Activated T-cell treated with anti-CD3 and anti-CD28 coated beads, Interleukin-2, amount 50 U/mL, for 24 hours (primary cell): ENCODE results near the gene ADGRV1.

Source experiments
- DNase-seq: peaks from one replicate; pipeline ENCODE4 v3.0.0-alpha.2; 2020
- H3K27ac Mint-ChIP-seq: 2 replicates; pipeline ENCODE4 v1.8.0; 2020; ENCODE audit warnings: mild to moderate bottlenecking, mixed read lengths
- H3K27me3 Mint-ChIP-seq: 2 replicates; pipeline ENCODE4 v1.8.0; 2020; ENCODE audit warnings: mixed read lengths
- H3K36me3 Mint-ChIP-seq: 2 replicates; pipeline ENCODE4 v1.8.0; 2020; ENCODE audit warnings: low read depth, mixed read lengths
- H3K4me1 Mint-ChIP-seq: 2 replicates; pipeline ENCODE4 v1.8.0; 2020; ENCODE audit warnings: low read depth, mixed read lengths
- H3K4me3 Mint-ChIP-seq: 2 replicates; pipeline ENCODE4 v1.8.0; 2020; ENCODE audit warnings: mild to moderate bottlenecking, moderate library complexity, mixed read lengths
- H3K9me3 Mint-ChIP-seq: 2 replicates; pipeline ENCODE4 v1.8.0; 2020; ENCODE audit warnings: mixed read lengths

Gene ADGRV1

GRCh38 chr5:91118796-91119195 lies 560.2 kb downstream of the ADGRV1 start:
- H3K36me3 Mint-ChIP-seq: no peaks in the 10 kb centered on the region
- no peak for DNase-seq
- no peaks in the 10 kb centered on the region for H3K27me3 Mint-ChIP-seq
- H3K4me1 Mint-ChIP-seq: peaks cover 3% of the 10 kb centered on the region
- no peaks in the 10 kb centered on the region for H3K9me3 Mint-ChIP-seq
- H3K27ac Mint-ChIP-seq: no peak overlapping the region
- H3K4me3 Mint-ChIP-seq: no peak overlapping the region

- Mint-ChIP-seq H3K27ac (no peak overlapping the region), H3K9me3 (no peaks in the 10 kb centered on the region), H3K4me3 (no peak overlapping the region), H3K4me1 (peaks cover 3% of the 10 kb centered on the region), H3K36me3 (no peaks in the 10 kb centered on the region), H3K27me3 (no peaks in the 10 kb centered on the region)
- no peak for DNase-seq
Measured at GRCh38 chr5:91119217-91119616, 560.6 kb downstream of the ADGRV1 start.

- Mint-ChIP-seq H3K27me3 (no peaks in the 10 kb centered on the region), H3K4me3 (no peak overlapping the region), H3K36me3 (no peaks in the 10 kb centered on the region), H3K4me1 (no peaks in the 10 kb centered on the region), H3K9me3 (no peaks in the 10 kb centered on the region), H3K27ac (no peak overlapping the region)
- DNase-seq: no peak
Measured at GRCh38 chr5:91119981-91120850, 561.6 kb downstream of the ADGRV1 start.

GRCh38 chr5:91121347-91121993 lies 562.9 kb downstream of the ADGRV1 start:
- no peak for DNase-seq
- H3K4me1 Mint-ChIP-seq: no peaks in the 10 kb centered on the region
- no peaks in the 10 kb centered on the region for H3K27me3 Mint-ChIP-seq
- no peak overlapping the region for H3K4me3 Mint-ChIP-seq
- H3K9me3 Mint-ChIP-seq: no peaks in the 10 kb centered on the region
- no peak overlapping the region for H3K27ac Mint-ChIP-seq
- no peaks in the 10 kb centered on the region for H3K36me3 Mint-ChIP-seq

DNA sequence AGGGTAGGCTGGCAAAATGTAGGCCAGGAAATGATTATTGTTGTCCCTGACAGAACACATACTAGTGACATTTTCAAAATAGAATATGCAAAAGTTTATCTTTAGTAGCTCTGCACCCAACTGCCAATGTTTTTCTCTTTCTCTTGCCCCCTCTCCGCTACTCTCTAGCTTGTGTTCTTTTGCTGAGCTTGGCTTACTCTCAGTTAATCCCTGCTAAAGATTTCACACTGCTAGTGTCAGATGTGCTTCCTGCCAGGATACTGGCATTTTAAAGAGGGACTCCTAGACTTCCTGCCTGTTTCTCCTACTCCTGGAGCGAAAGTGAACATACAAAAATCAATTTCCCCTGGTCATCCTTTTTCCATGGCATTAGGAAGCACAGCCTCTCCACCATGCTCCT lies 564.1 kb downstream of the ADGRV1 start:
- H3K27me3 Mint-ChIP-seq: no peaks in the 10 kb centered on the region
- H3K27ac Mint-ChIP-seq: no peak overlapping the region
- no peak overlapping the region for H3K4me3 Mint-ChIP-seq
- H3K4me1 Mint-ChIP-seq: no peaks in the 10 kb centered on the region
- no peaks in the 10 kb centered on the region for H3K36me3 Mint-ChIP-seq
- H3K9me3 Mint-ChIP-seq: no peaks in the 10 kb centered on the region
- no peak for DNase-seq

DNA sequence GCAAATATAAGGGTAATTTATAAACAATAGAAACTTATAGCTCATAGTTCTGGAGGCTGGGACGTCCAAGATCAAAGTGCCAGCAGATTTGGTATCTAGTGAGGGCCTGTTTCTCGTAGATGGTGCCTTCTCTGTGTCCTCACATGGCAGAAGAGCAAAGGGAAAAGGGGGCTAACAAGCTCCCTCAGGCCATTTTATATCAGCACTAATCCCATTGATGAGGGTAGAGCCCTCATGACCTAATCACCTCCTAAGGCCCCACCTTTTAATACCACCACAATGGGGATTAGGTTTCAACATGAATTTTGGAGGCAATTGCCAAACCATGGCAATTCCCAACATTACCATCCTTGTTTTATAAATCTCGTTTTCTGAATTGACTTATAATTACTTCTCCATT lies 564.7 kb downstream of the ADGRV1 start:
- Mint-ChIP-seq H3K9me3 (no peaks in the 10 kb centered on the region), H3K36me3 (no peaks in the 10 kb centered on the region), H3K27me3 (peaks cover 1% of the 10 kb centered on the region), H3K4me3 (no peak overlapping the region), H3K27ac (no peak overlapping the region), H3K4me1 (no peaks in the 10 kb centered on the region)
- no peak for DNase-seq

- H3K9me3 Mint-ChIP-seq: no peaks in the 10 kb centered on the region
- no peaks in the 10 kb centered on the region for H3K36me3 Mint-ChIP-seq
- H3K27me3 Mint-ChIP-seq: peaks cover 4% of the 10 kb centered on the region
- no peak for DNase-seq
- H3K4me1 Mint-ChIP-seq: no peaks in the 10 kb centered on the region
- H3K27ac Mint-ChIP-seq: no peak overlapping the region
- H3K4me3 Mint-ChIP-seq: no peak overlapping the region
Measured at GRCh38 chr5:91123901-91124300, 565.3 kb downstream of the ADGRV1 start.

DNA sequence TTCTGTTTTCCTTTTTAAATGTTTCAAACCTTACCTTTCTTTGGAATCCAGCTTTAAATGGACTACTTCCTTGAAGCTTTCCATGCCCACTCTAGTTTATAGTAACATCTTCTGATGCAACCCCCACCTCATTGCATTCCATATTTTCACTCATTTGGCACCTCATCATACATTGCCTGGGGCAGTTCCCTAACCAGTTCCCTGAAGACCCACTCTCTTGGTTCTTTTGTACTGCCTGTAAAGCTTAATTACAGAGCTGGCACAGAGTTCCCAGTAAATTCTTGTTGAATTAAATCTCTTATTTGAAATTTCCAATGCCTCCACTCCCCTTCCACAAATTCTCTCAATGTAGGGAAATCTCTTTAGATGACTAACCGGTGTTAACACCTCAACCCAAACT lies 567.3 kb downstream of the ADGRV1 start:
- no peaks in the 10 kb centered on the region for H3K9me3 Mint-ChIP-seq
- DNase-seq: no peak
- H3K36me3 Mint-ChIP-seq: no peaks in the 10 kb centered on the region
- H3K4me1 Mint-ChIP-seq: no peaks in the 10 kb centered on the region
- H3K27ac Mint-ChIP-seq: no peak overlapping the region
- H3K4me3 Mint-ChIP-seq: no peak overlapping the region
- peaks cover 4% of the 10 kb centered on the region for H3K27me3 Mint-ChIP-seq

DNA sequence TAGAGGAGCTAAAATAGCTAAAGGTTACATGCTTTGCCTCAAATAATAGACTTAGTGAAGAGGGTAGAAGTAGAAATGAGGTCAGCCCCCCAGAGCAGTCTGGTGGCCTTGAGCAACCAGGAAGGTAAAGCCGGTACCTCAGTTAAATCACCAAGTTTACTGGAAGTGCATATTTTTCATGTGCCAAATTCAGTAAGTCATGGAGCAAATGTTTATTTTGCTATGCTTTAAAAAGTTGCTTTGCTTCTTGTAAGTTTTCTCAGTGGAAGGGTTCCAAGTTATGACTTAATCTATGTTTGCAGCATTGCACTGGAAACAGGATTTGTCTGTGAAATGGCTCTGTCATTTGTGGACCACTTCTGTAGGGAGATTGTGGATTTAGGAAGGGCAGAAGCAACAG lies 567.9 kb downstream of the ADGRV1 start:
- no peaks in the 10 kb centered on the region for H3K36me3 Mint-ChIP-seq
- H3K27me3 Mint-ChIP-seq: peaks cover 4% of the 10 kb centered on the region
- no peak overlapping the region for H3K27ac Mint-ChIP-seq
- H3K9me3 Mint-ChIP-seq: no peaks in the 10 kb centered on the region
- no peak overlapping the region for H3K4me3 Mint-ChIP-seq
- H3K4me1 Mint-ChIP-seq: no peaks in the 10 kb centered on the region
- no peak for DNase-seq

DNA sequence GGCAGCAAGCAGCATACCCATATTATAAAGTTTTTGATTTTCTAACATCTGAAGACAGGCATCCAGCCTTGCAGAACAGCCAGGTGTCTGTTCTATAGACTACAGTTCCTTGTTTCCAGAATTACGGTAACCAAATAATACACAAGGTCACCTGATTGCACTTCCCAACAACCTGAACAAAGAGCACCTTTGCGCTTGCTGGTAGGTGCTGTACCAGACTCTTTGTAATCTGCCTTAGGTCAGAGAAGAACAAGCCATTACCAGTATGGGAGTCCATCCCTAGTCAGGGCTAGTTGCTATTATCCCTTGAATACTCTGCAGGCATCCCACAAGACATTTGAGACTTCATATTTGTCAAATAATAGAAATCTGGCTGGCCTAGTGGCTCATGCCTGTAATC lies 568.3 kb downstream of the ADGRV1 start:
- Mint-ChIP-seq H3K4me1 (no peaks in the 10 kb centered on the region), H3K27me3 (peaks cover 4% of the 10 kb centered on the region), H3K4me3 (no peak overlapping the region), H3K27ac (no peak overlapping the region), H3K9me3 (no peaks in the 10 kb centered on the region), H3K36me3 (no peaks in the 10 kb centered on the region)
- DNase-seq: no peak

GRCh38 chr5:91127456-91128081 lies 569.0 kb downstream of the ADGRV1 start:
- Mint-ChIP-seq H3K9me3 (no peaks in the 10 kb centered on the region), H3K27ac (no peak overlapping the region), H3K4me3 (no peak overlapping the region), H3K36me3 (no peaks in the 10 kb centered on the region), H3K27me3 (peaks cover 7% of the 10 kb centered on the region), H3K4me1 (no peaks in the 10 kb centered on the region)
- DNase-seq: no peak

DNA sequence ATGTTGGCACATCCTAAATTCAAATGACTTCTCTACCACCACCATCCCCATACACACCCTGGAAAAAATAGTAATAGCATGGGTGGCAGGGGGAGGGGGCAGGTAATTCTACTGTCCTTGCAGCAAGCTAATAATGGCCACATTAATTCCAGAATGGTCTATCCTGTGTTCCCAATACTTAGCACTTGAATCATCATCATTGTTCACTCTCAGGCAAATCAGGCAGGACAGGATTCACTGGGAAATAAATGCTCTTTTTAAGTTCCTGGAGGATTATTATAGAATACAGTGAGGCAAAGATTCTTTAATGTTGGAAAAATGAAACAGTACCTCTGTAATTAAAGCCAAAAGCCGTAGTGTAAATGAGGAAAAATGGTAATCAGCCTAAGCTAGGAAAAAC lies 570.0 kb downstream of the ADGRV1 start:
- Mint-ChIP-seq H3K27me3 (peaks cover 12% of the 10 kb centered on the region), H3K4me3 (no peak overlapping the region), H3K36me3 (no peaks in the 10 kb centered on the region), H3K4me1 (no peaks in the 10 kb centered on the region), H3K27ac (no peak overlapping the region), H3K9me3 (no peaks in the 10 kb centered on the region)
- DNase-seq: no peak

DNA sequence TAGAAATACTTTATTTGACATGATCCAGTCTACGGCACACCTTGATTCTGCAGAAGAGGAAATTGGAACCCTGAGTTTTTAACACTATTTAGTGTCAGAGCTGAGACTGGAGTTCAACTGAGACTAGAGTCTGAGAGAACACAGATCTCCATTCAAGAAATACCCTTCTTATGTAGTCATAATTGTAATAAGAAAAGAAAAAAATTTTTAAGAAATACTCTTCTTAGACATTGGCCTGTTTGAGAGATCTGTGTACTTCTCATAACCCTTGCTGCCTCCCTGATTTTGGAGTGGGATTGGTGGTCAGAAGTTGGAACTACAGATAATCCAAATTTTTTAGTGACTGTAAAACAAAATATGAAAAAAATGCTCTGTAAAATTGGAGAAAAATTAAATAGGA lies 571.2 kb downstream of the ADGRV1 start:
- Mint-ChIP-seq H3K27me3 (peaks cover 15% of the 10 kb centered on the region), H3K27ac (no peak overlapping the region), H3K4me1 (no peaks in the 10 kb centered on the region), H3K4me3 (no peak overlapping the region), H3K9me3 (no peaks in the 10 kb centered on the region), H3K36me3 (no peaks in the 10 kb centered on the region)
- DNase-seq: no peak

GRCh38 chr5:91130759-91131158 lies 572.2 kb downstream of the ADGRV1 start:
- Mint-ChIP-seq H3K27ac (no peak overlapping the region), H3K36me3 (no peaks in the 10 kb centered on the region), H3K9me3 (no peaks in the 10 kb centered on the region), H3K27me3 (peaks cover 17% of the 10 kb centered on the region), H3K4me1 (no peaks in the 10 kb centered on the region), H3K4me3 (no peak overlapping the region)
- no peak for DNase-seq

- no peak for DNase-seq
- H3K9me3 Mint-ChIP-seq: no peaks in the 10 kb centered on the region
- H3K27ac Mint-ChIP-seq: no peak overlapping the region
- H3K36me3 Mint-ChIP-seq: no peaks in the 10 kb centered on the region
- H3K27me3 Mint-ChIP-seq: peaks cover 19% of the 10 kb centered on the region
- H3K4me3 Mint-ChIP-seq: no peak overlapping the region
- H3K4me1 Mint-ChIP-seq: no peaks in the 10 kb centered on the region
Measured at GRCh38 chr5:91132550-91132949, 574.0 kb downstream of the ADGRV1 start.
